GM12892 (cell line): Measurements from ENCODE around the gene RUSC2.

Experiments used
- DNase-seq: peaks from one replicate; pipeline ENCODE4 v3.0.0; 2011; ENCODE audit not compliant: insufficient read length
- FAIRE-seq: peaks from 2 replicates; lab custom pipeline; 2011; peaks lifted over from hg19 to GRCh38; lab: Jason Lieb, UNC
- POLR2A ChIP-seq: IDR thresholded peaks from 2 replicates; pipeline ENCODE4 v1.6.1; 2011; ENCODE audit warnings: low read depth, low read length, control low read depth
- POLR2AphosphoS5 ChIP-seq: IDR thresholded peaks from 2 replicates; pipeline ENCODE4 v1.6.1; 2011; ENCODE audit warnings: low read depth, low read length, control low read depth
- TAF1 ChIP-seq: IDR thresholded peaks from 2 replicates; pipeline ENCODE4 v1.6.1; 2011; ENCODE audit warnings: low read depth, mild to moderate bottlenecking, control low read depth, low read length, borderline replicate concordance

Gene RUSC2

GRCh38 chr9:35499029-35499700 lies 9.3 kb downstream of the RUSC2 start:
- DNase-seq, result no peak
- FAIRE-seq, result no peak
- TF ChIP-seq POLR2AphosphoS5 (no peak), POLR2A (no peak), TAF1 (no peak)

DNA sequence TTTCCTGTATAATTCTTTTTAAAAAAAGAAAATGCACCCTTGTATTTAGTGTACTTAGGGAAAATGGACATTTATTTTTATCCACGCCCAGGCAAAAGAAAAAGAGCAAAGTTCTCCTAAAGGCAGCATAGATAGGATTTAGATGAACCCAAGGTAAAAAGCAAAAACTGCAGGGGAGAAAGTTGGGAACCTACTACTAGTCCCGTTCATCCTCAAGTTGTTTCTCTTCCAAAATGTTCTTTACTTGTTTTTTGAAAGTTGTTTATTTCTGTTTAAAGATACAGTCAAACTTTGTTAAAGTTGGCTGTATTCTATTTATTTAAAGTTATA lies 9.8 kb downstream of the RUSC2 start:
- no peak for TF ChIP-seq POLR2A
- TF ChIP-seq POLR2AphosphoS5, result no peak
- TF ChIP-seq TAF1, result no peak
- FAIRE-seq, result no peak
- no peak for DNase-seq

DNA sequence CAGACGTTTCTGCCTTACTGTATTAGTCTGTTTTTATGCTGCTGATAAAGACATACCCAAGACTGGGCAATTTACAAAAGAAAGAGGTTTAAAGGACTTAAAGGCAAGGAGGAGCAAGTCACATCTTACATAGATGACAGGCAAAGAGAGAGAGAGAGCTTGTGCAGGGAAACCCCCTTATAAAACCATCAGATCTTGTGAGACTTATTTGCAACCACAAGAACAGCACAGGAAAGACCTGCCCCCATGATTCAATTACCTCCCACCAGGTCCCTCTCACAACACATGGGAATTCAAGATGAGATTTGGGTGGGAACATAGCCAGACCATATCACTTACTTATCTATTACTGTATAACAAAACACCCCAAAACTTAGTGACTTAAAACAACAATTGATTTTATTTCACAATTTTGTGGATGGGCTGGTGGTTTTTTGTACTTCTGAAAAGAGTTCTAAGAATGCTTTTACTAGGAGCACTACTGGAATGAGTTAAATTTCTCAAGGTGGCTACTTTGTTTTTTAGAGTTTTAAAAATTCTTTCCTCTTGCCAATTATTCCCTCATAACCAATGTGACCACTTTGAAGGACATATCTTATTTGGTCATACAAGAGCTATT lies 10.3 kb downstream of the RUSC2 start:
- DNase-seq (no peak), FAIRE-seq (no peak)

GRCh38 chr9:35501946-35502345 lies 12.0 kb downstream of the RUSC2 start:
- FAIRE-seq (no peak), DNase-seq (no peak)
- no peak for TF ChIP-seq TAF1
- no peak for TF ChIP-seq POLR2AphosphoS5
- no peak for TF ChIP-seq POLR2A

More for the DNA sequence above, 10.3 kb downstream of the RUSC2 start:
- TF ChIP-seq POLR2A (no peak), TAF1 (no peak), POLR2AphosphoS5 (no peak)

DNA sequence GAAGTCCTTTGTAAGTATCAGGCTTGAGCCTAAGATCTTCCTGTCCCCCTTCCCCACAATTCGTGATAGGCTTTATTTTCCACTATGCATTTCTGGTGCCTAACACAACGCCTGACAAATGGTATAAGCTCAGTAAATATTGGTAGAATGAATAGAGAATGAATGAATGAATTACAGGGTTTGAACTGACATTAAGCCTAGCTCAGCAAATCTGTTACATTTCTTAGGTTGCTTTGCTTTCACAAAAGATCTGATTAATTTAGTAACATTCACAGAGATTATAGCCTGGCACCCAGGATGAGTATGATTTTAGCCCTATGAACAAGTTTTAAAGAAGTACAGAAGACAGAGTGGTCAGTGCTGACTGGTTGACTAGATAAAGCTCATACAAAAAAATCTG lies 16.4 kb downstream of the RUSC2 start:
- TF ChIP-seq POLR2A (no peak), POLR2AphosphoS5 (no peak), TAF1 (no peak)
- FAIRE-seq (no peak), DNase-seq (no peak)

DNA sequence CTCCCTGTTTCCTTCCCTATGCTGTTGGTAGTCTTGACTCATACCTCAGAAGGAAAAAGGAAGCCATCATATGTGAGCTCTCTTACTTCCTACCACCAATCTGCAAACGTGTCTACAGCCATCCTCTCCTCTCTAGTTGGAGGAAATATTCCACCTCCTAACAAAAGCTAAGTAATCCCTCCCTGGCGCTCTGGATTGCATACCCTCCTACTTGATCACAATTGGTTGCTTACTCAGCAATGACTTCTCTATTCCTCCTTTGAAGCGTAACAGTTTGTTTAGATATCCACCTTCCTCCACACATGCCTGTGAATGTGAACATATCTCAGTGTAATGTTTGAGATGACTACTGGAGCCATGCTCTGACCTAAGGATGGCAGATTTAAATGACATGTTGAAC lies 18.2 kb downstream of the RUSC2 start:
- no peak for DNase-seq
- no peak for FAIRE-seq
- TF ChIP-seq TAF1 (no peak), POLR2A (no peak), POLR2AphosphoS5 (no peak)

DNA sequence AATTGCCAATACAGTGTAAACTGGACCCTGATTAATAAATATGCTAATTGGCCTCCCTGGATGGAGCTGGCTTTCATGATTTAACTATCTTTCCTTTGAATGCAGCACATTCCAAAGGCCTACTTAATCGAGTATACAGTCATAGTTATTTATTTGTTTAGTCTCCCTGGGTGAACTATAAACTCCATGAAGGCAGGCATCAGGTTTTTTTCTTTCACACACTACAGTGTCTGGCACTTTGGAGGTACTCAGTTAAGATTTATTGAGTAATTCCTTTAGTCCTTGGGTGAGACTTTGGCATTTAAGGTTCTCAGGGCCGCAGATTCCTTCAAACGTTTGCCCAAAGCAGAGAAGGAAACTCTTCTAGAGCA lies 20.5 kb downstream of the RUSC2 start:
- FAIRE-seq (no peak), DNase-seq (no peak)
- TF ChIP-seq TAF1 (no peak), POLR2AphosphoS5 (no peak), POLR2A (no peak)

DNA sequence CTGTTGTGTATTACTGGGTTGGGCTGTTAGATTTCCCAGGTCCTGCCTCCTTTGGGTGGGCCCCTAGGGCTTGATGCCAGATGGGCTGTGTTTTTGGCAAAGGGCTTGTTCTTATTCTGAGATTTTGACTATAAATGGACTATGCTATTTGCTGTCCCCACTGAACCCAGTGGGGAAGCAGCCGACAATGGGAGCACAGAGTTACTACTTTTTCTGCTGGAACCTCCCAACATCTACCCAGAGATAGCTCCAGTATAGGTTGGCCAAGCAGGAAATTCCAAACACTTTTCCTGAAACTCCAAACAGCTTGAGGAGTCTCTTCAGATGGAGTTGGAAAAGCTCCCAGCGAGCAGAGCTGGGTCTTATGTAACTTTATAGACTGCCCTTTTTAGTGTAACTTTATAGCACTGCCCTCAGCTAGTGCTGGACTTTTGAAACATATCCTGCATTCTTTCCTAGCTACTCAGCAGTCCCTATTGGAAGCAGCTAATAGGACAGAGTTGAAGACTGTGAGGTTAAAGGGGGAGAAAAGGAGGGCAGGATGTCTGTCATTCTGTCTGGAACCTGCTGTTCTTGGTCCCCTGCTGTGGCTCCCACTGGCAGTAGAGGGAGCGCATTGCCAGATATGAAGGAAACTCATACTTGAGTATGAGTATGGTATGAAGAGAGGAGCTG lies 21.0 kb downstream of the RUSC2 start:
- DNase-seq (no peak), FAIRE-seq (no peak)
- TF ChIP-seq POLR2AphosphoS5, result no peak
- no peak for TF ChIP-seq POLR2A
- TF ChIP-seq TAF1, result no peak

DNA sequence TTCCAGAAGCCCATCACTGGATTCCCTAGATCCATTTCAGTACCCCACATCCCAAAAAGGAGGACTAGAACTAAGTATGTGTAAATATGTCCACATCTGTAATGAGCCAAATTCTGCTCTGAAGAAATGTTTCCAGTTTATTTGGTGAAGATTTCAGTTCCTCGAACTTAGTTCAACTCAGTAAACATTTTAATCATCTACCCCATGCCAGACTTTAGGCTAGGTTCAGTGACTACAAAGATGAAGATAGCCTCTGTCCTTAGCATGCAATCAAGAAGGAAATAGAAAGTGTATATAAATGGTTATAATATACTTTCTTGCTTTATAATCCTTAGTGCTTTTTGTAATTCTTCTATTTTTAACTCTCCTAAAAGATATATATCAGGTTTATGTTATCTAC lies 21.5 kb downstream of the RUSC2 start:
- no peak for FAIRE-seq
- TF ChIP-seq POLR2A, result no peak
- no peak for DNase-seq

DNA sequence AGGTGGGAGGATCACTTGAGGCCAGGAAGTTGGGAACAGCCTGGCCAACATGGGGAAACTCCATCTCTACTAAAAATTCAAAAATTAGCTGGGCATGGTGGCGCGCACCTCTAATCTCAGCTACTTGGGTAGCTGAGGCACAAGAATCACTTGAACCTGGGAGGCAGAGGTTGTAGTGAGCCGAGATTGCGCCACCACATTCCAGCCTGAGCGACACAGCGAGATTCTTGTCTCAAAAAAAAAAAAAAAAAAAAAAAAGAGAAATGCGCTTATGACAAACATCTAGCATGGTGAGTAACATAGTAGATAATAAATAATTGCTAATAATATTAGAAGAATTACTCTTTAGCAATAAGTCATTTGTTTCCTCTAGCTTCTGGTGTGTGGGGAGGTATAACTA lies 25.9 kb downstream of the RUSC2 start:
- no peak for TF ChIP-seq POLR2A
- no peak for TF ChIP-seq TAF1
- no peak for TF ChIP-seq POLR2AphosphoS5
- FAIRE-seq, result no peak
- no peak for DNase-seq

GRCh38 chr9:35516479-35516878 lies 26.6 kb downstream of the RUSC2 start:
- DNase-seq (no peak), FAIRE-seq (no peak)
- TF ChIP-seq TAF1 (no peak), POLR2AphosphoS5 (no peak), POLR2A (no peak)

- no peak for FAIRE-seq
- DNase-seq, result no peak
Measured at GRCh38 chr9:35517131-35517530, 27.2 kb downstream of the RUSC2 start.

GRCh38 chr9:35517552-35518224 lies 27.8 kb downstream of the RUSC2 start:
- TF ChIP-seq POLR2A (no peak), TAF1 (no peak)
- DNase-seq, result no peak
- no peak for FAIRE-seq

More at GRCh38 chr9:35517131-35517530, 27.2 kb downstream of the RUSC2 start:
- no peak for TF ChIP-seq TAF1
- TF ChIP-seq POLR2AphosphoS5, result no peak
- no peak for TF ChIP-seq POLR2A
